ENCODE data around the gene PLEKHG5.

- TF ChIP-seq CTCF (IDR thresholded peaks at IDR 0.05): no peak
- no peak for TF ChIP-seq POLR2A (IDR thresholded peaks at IDR 0.05)
Observed at GRCh38 chr1:6506210-6507036, 15.0 kb upstream of the PLEKHG5 start.

Measured in uterus (tissue), 2 donors.